ENCODE results near the gene JOSD2. TPM values are rescaled to one million over a fixed set of nuclear protein-coding genes. Genes with fewer than 3 reads are reported as not detected.
A peak's percentile ranks its signal among the peaks of the same experiment; 100 is the strongest.

The JOSD2 gene
- total RNA-seq (10 to 100 TPM; 44.1 to 52.0 TPM), polyA plus RNA-seq (ENCODE audit: insufficient read length in 6 of 6) (10 to 100 TPM; 16.0 to 27.2 (median 19.5) TPM)
- long read RNA-seq, donor 1, transcript JOSD2-204 (5 exons, 996 nt), result major isoform, 9 of 16 reads
- long read RNA-seq, donor 1, partial matches to known transcripts, result 0 of 16 reads
- long read RNA-seq, donor 1, other reads (novel, unspliced or antisense), result 0 of 16 reads
- long read RNA-seq, donor 2, transcript JOSD2-204 (5 exons, 996 nt), result major isoform, 7 of 14 reads
- long read RNA-seq, donor 2, partial matches to known transcripts, result 0 of 14 reads
- long read RNA-seq, donor 2, other reads (novel, unspliced or antisense), result 0 of 14 reads
- long read RNA-seq, donor 3, transcript JOSD2-204 (5 exons, 996 nt), result major isoform, 9 of 17 reads
- long read RNA-seq, donor 3, partial matches to known transcripts, result 0 of 17 reads
- long read RNA-seq, donor 3, other reads (novel, unspliced or antisense), result 0 of 17 reads
- long read RNA-seq, donor 4, transcript JOSD2-204 (5 exons, 996 nt), result major isoform, 22 of 37 reads
- long read RNA-seq, donor 4, partial matches to known transcripts, result 3 of 37 reads
- long read RNA-seq, donor 4, other reads (novel, unspliced or antisense), result 5 of 37 reads
- long read RNA-seq, donor 5, transcript JOSD2-204 (5 exons, 996 nt), result major isoform, 18 of 23 reads
- long read RNA-seq, donor 5, partial matches to known transcripts, result 0 of 23 reads
- long read RNA-seq, donor 5, other reads (novel, unspliced or antisense), result 0 of 23 reads
- long read RNA-seq, donor 6, transcript JOSD2-204 (5 exons, 996 nt), result major isoform, 12 of 25 reads
- long read RNA-seq, donor 6, partial matches to known transcripts, result 6 of 25 reads
- long read RNA-seq, donor 6, other reads (novel, unspliced or antisense), result 0 of 25 reads
- long read RNA-seq, donor 7, transcript JOSD2-204 (5 exons, 996 nt), result major isoform, 6 of 9 reads
- long read RNA-seq, donor 7, partial matches to known transcripts, result 0 of 9 reads
- long read RNA-seq, donor 7, other reads (novel, unspliced or antisense), result 0 of 9 reads
- long read RNA-seq, donor 8, transcript JOSD2-204 (5 exons, 996 nt), result major isoform, 8 of 12 reads
- long read RNA-seq, donor 8, partial matches to known transcripts, result 0 of 12 reads
- long read RNA-seq, donor 8, other reads (novel, unspliced or antisense), result 0 of 12 reads
- long read RNA-seq, donor 9, result 0 reads
- long read RNA-seq, donor 10, transcript JOSD2-204 (5 exons, 996 nt), result major isoform, 38 of 63 reads
- long read RNA-seq, donor 10, transcript JOSD2-205 (5 exons, 802 nt), result minor isoform, 9 of 63 reads
- long read RNA-seq, donor 10, transcript JOSD2-202 (4 exons, 733 nt), result minor isoform, 7 of 63 reads
- long read RNA-seq, donor 10, partial matches to known transcripts, result 0 of 63 reads
- long read RNA-seq, donor 10, other reads (novel, unspliced or antisense), result 6 of 63 reads
- long read RNA-seq, donor 11, result 0 reads
- long read RNA-seq, donor 12, transcript JOSD2-204 (5 exons, 996 nt), result major isoform, 12 of 18 reads
- long read RNA-seq, donor 12, partial matches to known transcripts, result 0 of 18 reads
- long read RNA-seq, donor 12, other reads (novel, unspliced or antisense), result 0 of 18 reads

GRCh38 chr19:50511069-50511822 lies at the start of gene JOSD2:
Gene JOSD2 (minus strand): TSS chr19:50511191. CDS start chr19:50510431, 760 bp downstream.
- H3K4me1 ChIP-seq, result peaks cover 7 to 9% of the 10 kb centered on the region in 2 donors
- DNase-seq (peak; percentile 98 to 99 (median 99)), ATAC-seq (peak; percentile 96)
- intact Hi-C loops (cut with DNase I), result no loop called here
- peak within 1 kb of the TSS; percentile 67 to 86 for H3K27ac ChIP-seq
- no peaks in the 10 kb centered on the region for H3K9me3 ChIP-seq
- no peak for TF ChIP-seq CTCF (IDR thresholded peaks at IDR 0.05)
- H3K4me3 ChIP-seq, result peak within 1 kb of the TSS; percentile 65 to 69
- peaks cover 0 to 29% of the 10 kb centered on the region in 2 donors for H3K27me3 ChIP-seq
- H3K36me3 ChIP-seq, result peaks cover 0 to 2% of the 10 kb centered on the region in 2 donors

- ATAC-seq (no peak), DNase-seq (no peak)
- Histone ChIP-seq H3K4me3 (no peak overlapping the region), H3K9me3 (no peaks in the 10 kb centered on the region), H3K4me1 (peaks cover 0 to 11% of the 10 kb centered on the region in 2 donors), H3K27me3 (peaks cover 4 to 97% of the 10 kb centered on the region in 2 donors), H3K27ac (no peak overlapping the region), H3K36me3 (no peaks in the 10 kb centered on the region)
- TF ChIP-seq CTCF (IDR thresholded peaks at IDR 0.05), result no peak
- intact Hi-C loops (cut with DNase I), result no loop called here
These were observed 48.6 kb upstream of the JOSD2 start for GRCh38 chr19:50559636-50560035.

- intact Hi-C loops (cut with DNase I), result no loop called here
- Histone ChIP-seq H3K4me3 (no peak overlapping the region), H3K36me3 (no peaks in the 10 kb centered on the region), H3K4me1 (peaks cover 0 to 11% of the 10 kb centered on the region in 2 donors), H3K9me3 (no peaks in the 10 kb centered on the region), H3K27me3 (peaks cover 4 to 97% of the 10 kb centered on the region in 2 donors), H3K27ac (no peak overlapping the region)
- DNase-seq, result no peak
- TF ChIP-seq CTCF (IDR thresholded peaks at IDR 0.05), result no peak
- no peak for ATAC-seq
These were observed 47.5 kb upstream of the JOSD2 start for GRCh38 chr19:50558449-50558848.

- Histone ChIP-seq H3K9me3 (no peaks in the 10 kb centered on the region), H3K4me1 (peaks cover 0 to 11% of the 10 kb centered on the region in 2 donors), H3K27ac (no peak overlapping the region), H3K4me3 (no peak overlapping the region), H3K36me3 (no peaks in the 10 kb centered on the region), H3K27me3 (peaks cover 4 to 97% of the 10 kb centered on the region in 2 donors)
- intact Hi-C loops (cut with DNase I), result no loop called here
- DNase-seq (no peak), ATAC-seq (no peak)
- TF ChIP-seq CTCF (IDR thresholded peaks at IDR 0.05), result no peak
These were observed 47.0 kb upstream of the JOSD2 start for GRCh38 chr19:50558039-50558438.

Data from left lung (tissue), 14 donors.